GM12872 (cell line): Measurements from ENCODE around the gene GNPDA1.

Source experiments
- CTCF ChIP-seq: IDR thresholded peaks from 3 replicates; pipeline ENCODE4 v1.5.1; 2011; ENCODE audit warnings: low read depth, mild to moderate bottlenecking, low read length, moderate library complexity; ENCODE audit not compliant: insufficient read depth

GNPDA1 gene

GRCh38 chr5:142006363-142007236 is 6.2 kb downstream of the GNPDA1 start:
- no peak for TF ChIP-seq CTCF

GRCh38 chr5:142003266-142003800 is 9.5 kb downstream of the GNPDA1 start:
- TF ChIP-seq CTCF, result no peak

- TF ChIP-seq CTCF, result peak; percentile 44
Observed at GRCh38 chr5:142000704-142001484, 11.9 kb downstream of the GNPDA1 start.

DNA sequence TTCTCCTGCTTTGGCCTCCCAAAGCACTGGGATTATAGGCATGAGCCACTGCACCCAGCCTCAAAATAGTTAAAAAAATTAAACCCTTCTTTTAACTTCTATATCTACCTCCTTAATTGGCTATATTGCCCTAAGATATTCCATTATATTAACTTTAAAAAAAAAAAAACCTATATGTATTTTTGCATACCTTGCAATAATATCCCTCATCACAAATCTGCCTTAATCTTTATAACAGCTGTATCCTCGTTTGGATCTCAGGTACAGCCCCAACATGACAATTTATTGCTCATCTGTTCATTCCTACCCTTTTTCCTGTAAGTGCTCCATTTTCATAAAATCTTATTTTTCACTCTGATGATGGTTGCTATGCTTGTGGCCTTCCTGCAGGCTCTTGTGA is 12.7 kb downstream of the GNPDA1 start:
- no peak for TF ChIP-seq CTCF

GRCh38 chr5:141997358-141997960 is 15.4 kb downstream of the GNPDA1 start:
- no peak for TF ChIP-seq CTCF

- no peak for TF ChIP-seq CTCF
Observed at GRCh38 chr5:141995656-141996055, 17.2 kb downstream of the GNPDA1 start.
